DND-41 (cell line): ENCODE results near the gene NME3.

Experiments used
- ATAC-seq: fragments of 200-7000 bp; cut with Tn5 transposase; 3 replicates; pipeline ENCODE4 v1.9.1; 2021; ENCODE audit warnings: low read depth; ENCODE audit not compliant: insufficient read depth
- DNase-seq: peaks from one replicate; pipeline ENCODE4 v3.0.0-alpha.2; 2020
- H2AFZ ChIP-seq: 2 replicates; pipeline ENCODE4 v1.6.0; 2012; ENCODE audit warnings: low read depth, low read length
- H3K27ac ChIP-seq: 2 replicates; pipeline ENCODE4 v1.5.1; 2012; ENCODE audit warnings: low read length, inconsistent platforms
- H3K27me3 ChIP-seq: fragments of 200-600 bp; sonication (generic); 2 replicates; pipeline ENCODE4 v1.6.0; 2012; ENCODE audit warnings: low read length, mild to moderate bottlenecking, inconsistent platforms; ENCODE audit not compliant: insufficient read depth, poor library complexity
- H3K36me3 ChIP-seq: 2 replicates; pipeline ENCODE4 v1.5.1; 2012; ENCODE audit warnings: low read length, inconsistent platforms; ENCODE audit not compliant: insufficient read depth
- H3K4me1 ChIP-seq: 2 replicates; pipeline ENCODE4 v1.5.1; 2012; ENCODE audit warnings: mild to moderate bottlenecking, low read length; ENCODE audit not compliant: insufficient read depth
- H3K4me2 ChIP-seq: 2 replicates; pipeline ENCODE4 v1.6.0; 2012; ENCODE audit warnings: mild to moderate bottlenecking, moderate library complexity, low read length, inconsistent platforms; ENCODE audit not compliant: insufficient read depth
- H3K4me3 ChIP-seq, 2 experiments: fragments of 200-600 bp in 1 of 2; shearing (Covaris generic) in 1 of 2; 2 replicates each; pipeline ENCODE4 v1.5.1; 2012 to 2016; ENCODE audit warnings: inconsistent platforms in 2 of 2, low read length in 2 of 2, mild to moderate bottlenecking in 2 of 2, low read depth in 1 of 2, moderate library complexity in 1 of 2
- H3K79me2 ChIP-seq: 2 replicates; pipeline ENCODE4 v1.6.0; 2012; ENCODE audit warnings: low read length, inconsistent platforms; ENCODE audit not compliant: insufficient read depth
- H3K9ac ChIP-seq: 2 replicates; pipeline ENCODE4 v1.6.0; 2012; ENCODE audit warnings: low read depth, mild to moderate bottlenecking, inconsistent platforms, low read length, moderate library complexity
- H3K9me3 ChIP-seq: 2 replicates; pipeline ENCODE4 v1.5.1; 2012; ENCODE audit warnings: low read length, moderate library complexity, mild to moderate bottlenecking, inconsistent platforms; ENCODE audit not compliant: insufficient read depth, severe bottlenecking
- H4K20me1 ChIP-seq: 2 replicates; pipeline ENCODE4 v1.6.0; 2012; ENCODE audit warnings: low read length; ENCODE audit not compliant: insufficient read depth
- EZH2 ChIP-seq: IDR thresholded peaks from 3 replicates; pipeline ENCODE4 v1.6.1; 2012; ENCODE audit warnings: borderline replicate concordance, low read depth, mild to moderate bottlenecking, moderate library complexity, low read length, inconsistent platforms; ENCODE audit not compliant: severe bottlenecking
- TF ChIP-seq, protein P1 (sequence below): IDR thresholded peaks from 2 replicates; pipeline ENCODE4 v1.5.1; 2012; ENCODE audit warnings: borderline replicate concordance, low read length, moderate library complexity, mild to moderate bottlenecking; ENCODE audit not compliant: poor library complexity, severe bottlenecking; ENCODE audit errors: extremely low read depth

The NME3 gene

DNA sequence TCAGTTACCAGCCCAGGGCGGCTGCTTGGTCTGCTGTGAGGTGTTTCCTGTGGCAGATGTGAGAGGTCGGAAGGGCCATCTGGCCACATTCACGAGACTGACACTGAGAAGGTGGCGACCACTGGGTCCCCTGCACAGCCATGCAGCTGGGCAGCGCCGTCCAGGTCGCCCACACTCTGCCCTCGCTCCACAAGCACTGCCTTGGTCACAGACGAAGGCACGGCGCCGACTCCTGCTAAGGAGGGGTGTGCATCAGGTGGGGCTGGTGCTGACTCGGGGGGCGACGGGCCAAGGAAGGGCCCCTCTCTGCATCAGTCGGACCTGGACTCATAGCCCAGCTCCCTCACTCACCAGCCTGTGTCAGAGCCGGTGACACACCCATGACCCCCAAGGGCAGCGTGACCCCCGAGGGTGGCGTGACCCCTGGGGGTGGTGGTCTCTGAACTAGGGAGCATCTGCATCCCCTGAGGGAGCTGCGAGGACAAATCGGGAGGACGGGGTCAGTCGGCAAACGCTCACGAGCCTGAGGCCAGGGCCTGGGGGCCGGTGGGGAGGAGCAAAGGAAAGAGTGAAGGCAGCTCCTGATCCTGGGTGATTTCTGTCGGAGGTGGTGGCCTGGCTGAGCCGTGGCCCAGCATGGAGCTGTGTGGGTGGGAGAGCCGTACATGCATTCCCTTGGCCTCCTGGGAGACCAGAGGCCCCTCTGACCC lies 30.4 kb downstream of the NME3 start:
- H4K20me1 ChIP-seq, result peaks cover 15% of the 10 kb centered on the region
- no peaks in the 10 kb centered on the region for H3K27me3 ChIP-seq
- no peak for TF ChIP-seq EZH2
- TF ChIP-seq, protein P1, sequence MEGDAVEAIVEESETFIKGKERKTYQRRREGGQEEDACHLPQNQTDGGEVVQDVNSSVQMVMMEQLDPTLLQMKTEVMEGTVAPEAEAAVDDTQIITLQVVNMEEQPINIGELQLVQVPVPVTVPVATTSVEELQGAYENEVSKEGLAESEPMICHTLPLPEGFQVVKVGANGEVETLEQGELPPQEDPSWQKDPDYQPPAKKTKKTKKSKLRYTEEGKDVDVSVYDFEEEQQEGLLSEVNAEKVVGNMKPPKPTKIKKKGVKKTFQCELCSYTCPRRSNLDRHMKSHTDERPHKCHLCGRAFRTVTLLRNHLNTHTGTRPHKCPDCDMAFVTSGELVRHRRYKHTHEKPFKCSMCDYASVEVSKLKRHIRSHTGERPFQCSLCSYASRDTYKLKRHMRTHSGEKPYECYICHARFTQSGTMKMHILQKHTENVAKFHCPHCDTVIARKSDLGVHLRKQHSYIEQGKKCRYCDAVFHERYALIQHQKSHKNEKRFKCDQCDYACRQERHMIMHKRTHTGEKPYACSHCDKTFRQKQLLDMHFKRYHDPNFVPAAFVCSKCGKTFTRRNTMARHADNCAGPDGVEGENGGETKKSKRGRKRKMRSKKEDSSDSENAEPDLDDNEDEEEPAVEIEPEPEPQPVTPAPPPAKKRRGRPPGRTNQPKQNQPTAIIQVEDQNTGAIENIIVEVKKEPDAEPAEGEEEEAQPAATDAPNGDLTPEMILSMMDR, result no peak
- no peak for DNase-seq
- no peak overlapping the region for H3K27ac ChIP-seq
- H3K4me3 ChIP-seq, result no peak overlapping the region
- peaks cover 5% of the 10 kb centered on the region; the same call in 1 of the 2 replicates for H3K79me2 ChIP-seq
- no peak overlapping the region for H2AFZ ChIP-seq
- no peak overlapping the region for H3K9ac ChIP-seq
- peaks cover 38% of the 10 kb centered on the region for H3K9me3 ChIP-seq
- peaks cover 45% of the 10 kb centered on the region for H3K36me3 ChIP-seq
- no peaks in the 10 kb centered on the region for H3K4me1 ChIP-seq
- H3K4me2 ChIP-seq, result no peak overlapping the region
- no peak for ATAC-seq

DNA sequence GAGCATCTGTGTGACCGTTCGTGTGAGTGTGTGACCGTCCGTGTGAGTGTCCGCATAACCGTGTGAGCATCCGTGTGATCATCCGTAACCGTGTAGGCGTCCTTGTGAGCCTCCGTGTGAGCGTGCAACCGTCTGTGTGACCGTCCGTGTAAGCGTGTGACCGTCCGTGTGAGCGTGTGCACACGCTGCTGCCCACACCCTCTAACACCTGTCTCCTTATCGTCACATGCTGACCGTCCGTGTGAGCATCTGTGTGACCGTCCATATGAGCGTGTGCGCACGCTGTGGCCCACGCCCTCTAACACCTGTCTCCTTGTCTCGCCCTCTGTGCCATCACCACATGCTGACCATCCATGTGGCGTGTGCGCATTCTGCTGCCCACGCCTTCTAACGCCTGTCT lies 31.1 kb downstream of the NME3 start:
- Histone ChIP-seq H3K27me3 (no peaks in the 10 kb centered on the region), H3K36me3 (peaks cover 45% of the 10 kb centered on the region), H3K4me1 (no peaks in the 10 kb centered on the region), H3K27ac (no peak overlapping the region), H2AFZ (no peak overlapping the region), H3K9ac (no peak overlapping the region), H3K4me2 (no peak overlapping the region), H3K4me3 (no peak overlapping the region), H4K20me1 (peaks cover 15% of the 10 kb centered on the region), H3K79me2 (peaks cover 5% of the 10 kb centered on the region; the same call in 1 of the 2 replicates), H3K9me3 (peaks cover 45% of the 10 kb centered on the region)
- DNase-seq, result no peak
- ATAC-seq, result no peak
- no peak for TF ChIP-seq EZH2
- TF ChIP-seq, protein P1, result no peak

DNA sequence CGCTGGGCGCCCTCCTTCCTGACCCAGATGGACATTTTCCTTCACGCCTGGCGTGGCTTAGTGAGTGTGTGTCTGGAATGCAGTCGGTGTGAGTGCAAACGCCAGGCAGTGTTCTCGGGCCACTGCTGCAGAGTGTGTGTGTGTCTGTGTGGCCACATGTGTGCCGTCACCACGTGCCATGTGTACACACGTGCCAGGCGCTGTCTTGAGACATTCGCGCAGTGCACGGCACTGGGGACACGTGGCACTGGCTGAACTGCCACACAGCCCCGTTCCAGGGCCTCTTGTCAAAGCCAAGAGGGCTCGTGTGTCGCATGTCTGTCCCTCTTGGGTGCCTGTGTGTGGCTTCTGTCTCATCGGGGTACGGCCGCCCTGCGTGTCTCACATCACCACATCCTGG lies 36.5 kb downstream of the NME3 start:
- peaks cover 49% of the 10 kb centered on the region for H3K36me3 ChIP-seq
- no peak overlapping the region for H2AFZ ChIP-seq
- H3K9me3 ChIP-seq, result peaks cover 47% of the 10 kb centered on the region
- no peak overlapping the region for H3K9ac ChIP-seq
- ATAC-seq (no peak; the same call in 2 of the 3 replicates), DNase-seq (no peak)
- no peaks in the 10 kb centered on the region; the same call in 1 of the 2 replicates for H3K79me2 ChIP-seq
- H3K27ac ChIP-seq, result no peak overlapping the region
- no peaks in the 10 kb centered on the region for H3K4me1 ChIP-seq
- peaks cover 3% of the 10 kb centered on the region for H4K20me1 ChIP-seq
- no peaks in the 10 kb centered on the region for H3K27me3 ChIP-seq
- no peak overlapping the region for H3K4me2 ChIP-seq
- no peak for TF ChIP-seq EZH2
- TF ChIP-seq, protein P1, result no peak
- H3K4me3 ChIP-seq, result no peak overlapping the region
